Stimulated activated naive CD4-positive, alpha-beta T cell treated with Interleukin-2 at 50 U/mL for 16 hours (primary cell): ENCODE data around the gene ACADVL.

Experiments used
- DNase-seq: peaks from one replicate; lab custom pipeline; 2025; lab: John Stamatoyannopoulos, UW

Gene ACADVL

DNA sequence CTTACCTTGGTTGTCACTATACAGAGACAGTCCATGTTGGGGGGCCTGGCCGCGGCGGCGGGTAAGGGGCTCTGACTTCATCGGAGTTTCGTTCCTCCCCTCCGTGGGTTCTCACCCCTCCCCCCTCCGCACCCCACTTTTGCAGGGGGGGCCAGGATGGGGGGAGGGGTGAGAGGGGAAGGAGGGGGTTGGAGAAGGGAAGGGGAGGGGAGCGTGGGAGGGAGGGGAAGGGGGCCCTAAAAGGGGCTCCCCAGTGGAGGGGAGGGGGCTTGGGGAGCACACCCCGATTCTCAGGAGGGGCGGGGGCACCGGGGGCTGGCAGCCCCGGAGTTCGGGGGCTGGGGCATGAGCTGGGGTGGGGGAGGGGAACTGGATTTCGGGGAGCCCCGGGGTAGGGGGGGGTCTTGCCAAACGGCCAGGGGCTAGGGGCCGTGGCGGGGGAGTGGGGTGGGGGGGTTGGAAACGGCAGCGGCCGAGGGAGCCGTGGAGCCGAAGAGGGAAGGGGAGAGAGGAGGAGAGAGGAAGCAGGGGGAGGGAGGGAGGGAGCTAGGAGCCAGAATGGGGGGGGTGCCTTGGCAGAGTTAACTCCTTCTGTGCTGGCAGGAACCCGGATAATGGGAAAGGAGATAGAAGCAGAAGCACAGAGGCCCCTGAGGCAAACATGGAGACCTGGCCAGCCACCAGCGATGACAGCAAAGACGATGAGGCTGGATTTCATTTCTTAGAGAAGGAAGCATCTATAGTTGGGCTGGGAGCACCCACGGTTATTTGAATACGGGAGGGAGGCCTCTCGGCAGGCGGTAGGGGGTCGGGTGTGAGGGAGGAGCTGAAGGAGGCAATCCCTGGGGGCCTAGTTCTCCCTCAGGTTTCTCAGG lies 2.4 kb upstream of the ACADVL start:
- DNase-seq = no peak

DNA sequence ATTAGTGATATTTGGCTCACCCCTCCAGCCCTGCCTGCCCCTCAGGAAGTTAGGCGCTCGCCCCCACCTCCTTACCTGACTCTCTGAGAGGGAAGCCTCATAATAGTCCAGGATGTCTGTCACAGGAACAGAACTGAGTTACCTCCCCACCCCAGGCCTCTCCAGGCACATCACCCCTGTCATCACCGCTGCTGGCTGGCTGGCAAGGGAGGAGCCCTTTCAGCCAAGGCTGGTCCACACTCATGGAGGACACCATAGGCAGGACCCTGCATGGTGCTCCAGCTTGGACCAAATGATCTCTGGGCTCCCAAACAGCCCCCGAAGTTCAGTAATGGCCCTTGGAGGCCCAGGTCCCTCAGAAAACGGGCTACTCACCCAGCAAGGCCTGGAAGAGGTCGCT lies 1.6 kb upstream of the ACADVL start:
- DNase-seq = no peak

DNA sequence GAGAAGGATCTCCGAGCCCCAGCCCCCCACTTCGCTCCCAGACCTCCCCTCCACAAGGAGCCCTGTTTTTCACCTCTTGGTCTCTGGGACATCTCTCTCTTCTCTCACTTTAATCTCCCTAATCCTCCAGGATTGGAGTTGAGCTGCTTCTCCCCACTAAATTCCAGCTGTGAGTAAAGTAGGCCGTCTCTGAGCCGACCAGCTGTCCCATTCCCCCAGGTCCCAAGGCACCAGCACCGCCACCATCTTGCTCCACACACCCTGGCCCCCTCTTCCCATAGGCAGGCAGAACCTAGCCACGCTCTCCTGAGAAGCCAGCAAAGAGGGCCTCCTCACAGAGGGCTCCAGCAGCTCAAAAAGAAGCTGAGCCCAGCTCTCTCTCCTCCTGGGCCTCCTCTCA lies 980 bp upstream of the ACADVL start:
- DNase-seq = no peak

DNA sequence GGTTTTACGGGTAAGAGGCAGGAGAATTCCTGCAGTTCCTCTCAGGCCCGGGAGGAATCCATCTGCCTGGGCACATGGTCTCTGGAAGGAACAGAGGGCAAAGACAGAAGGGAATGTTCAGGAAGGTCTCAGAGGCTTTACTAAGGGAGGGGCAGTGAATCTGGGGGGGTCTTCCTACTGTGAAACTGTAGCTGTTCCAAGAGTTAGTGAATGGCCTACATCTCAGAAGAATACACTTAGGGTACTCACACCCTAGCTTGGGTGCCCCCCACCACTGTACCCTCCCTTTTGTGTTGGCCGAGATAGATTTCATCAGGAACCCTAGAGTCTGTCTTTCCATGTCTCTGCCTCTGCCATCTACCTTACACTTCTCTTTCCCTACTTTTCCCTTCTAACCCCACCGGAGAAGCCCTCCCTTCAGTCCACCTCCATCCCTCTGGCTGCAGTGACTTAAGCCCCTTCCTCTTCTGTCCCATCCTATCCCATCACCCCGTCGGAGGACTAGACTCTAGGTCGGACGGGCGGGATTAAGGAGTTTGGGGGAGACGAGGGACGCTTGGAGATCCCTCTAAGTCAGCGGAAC lies 418 bp upstream of the ACADVL start:
- DNase-seq = no peak

DNA sequence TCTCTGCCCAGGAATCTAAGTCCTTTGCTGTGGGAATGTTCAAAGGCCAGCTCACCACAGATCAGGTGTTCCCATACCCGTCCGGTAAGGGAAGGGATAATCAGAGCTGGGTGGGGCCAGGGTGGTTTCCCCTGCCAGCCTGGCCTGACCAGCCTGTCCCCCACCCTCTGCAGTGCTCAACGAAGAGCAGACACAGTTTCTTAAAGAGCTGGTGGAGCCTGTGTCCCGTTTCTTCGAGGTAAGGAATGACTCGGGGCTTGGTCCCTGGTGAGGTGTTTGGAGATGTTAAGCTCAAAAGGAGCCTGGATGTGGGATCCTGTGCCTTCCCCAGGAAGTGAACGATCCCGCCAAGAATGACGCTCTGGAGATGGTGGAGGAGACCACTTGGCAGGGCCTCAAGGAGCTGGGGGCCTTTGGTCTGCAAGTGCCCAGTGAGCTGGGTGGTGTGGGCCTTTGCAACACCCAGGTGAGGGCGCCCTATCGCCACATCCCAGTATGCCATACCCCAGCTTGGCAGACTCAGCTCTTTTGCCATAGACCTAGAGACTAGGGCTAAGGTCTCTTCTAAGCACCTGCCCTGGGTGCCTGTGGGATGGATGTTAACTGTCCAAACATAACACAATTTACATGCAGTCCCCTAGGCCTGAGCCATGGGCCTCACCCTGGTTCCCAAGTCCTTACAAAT lies 997 bp downstream of the ACADVL start:
- peak; percentile 48 for DNase-seq

DNA sequence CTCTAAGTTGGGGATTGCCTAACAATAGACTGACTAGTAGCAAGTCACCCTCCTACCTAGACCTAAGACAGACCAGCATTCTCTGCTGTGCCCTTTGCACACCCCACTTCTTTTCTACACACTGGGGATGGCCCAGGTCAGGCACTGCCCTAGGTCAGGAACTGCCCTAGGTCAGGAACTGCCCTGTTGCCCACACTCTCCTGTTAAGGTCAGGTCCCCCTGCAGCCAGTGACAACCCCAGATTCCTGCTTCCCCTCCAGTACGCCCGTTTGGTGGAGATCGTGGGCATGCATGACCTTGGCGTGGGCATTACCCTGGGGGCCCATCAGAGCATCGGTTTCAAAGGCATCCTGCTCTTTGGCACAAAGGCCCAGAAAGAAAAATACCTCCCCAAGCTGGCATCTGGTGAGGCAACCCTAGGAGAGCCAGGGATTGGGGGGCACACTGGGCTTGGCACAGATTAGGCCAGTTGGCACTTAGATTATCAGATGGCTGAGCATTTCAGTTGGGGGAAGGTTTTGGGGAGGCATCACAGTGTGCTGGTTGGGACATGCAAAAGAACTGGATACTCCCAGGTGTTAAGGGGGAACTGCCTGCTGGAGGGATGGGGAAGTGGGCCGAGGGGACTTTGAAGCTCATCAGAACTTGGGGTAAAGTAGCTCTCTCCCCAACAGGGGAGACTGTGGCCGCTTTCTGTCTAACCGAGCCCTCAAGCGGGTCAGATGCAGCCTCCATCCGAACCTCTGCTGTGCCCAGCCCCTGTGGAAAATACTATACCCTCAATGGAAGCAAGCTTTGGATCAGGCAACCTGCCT lies 1.7 kb downstream of the ACADVL start:
- DNase-seq = no peak

DNA sequence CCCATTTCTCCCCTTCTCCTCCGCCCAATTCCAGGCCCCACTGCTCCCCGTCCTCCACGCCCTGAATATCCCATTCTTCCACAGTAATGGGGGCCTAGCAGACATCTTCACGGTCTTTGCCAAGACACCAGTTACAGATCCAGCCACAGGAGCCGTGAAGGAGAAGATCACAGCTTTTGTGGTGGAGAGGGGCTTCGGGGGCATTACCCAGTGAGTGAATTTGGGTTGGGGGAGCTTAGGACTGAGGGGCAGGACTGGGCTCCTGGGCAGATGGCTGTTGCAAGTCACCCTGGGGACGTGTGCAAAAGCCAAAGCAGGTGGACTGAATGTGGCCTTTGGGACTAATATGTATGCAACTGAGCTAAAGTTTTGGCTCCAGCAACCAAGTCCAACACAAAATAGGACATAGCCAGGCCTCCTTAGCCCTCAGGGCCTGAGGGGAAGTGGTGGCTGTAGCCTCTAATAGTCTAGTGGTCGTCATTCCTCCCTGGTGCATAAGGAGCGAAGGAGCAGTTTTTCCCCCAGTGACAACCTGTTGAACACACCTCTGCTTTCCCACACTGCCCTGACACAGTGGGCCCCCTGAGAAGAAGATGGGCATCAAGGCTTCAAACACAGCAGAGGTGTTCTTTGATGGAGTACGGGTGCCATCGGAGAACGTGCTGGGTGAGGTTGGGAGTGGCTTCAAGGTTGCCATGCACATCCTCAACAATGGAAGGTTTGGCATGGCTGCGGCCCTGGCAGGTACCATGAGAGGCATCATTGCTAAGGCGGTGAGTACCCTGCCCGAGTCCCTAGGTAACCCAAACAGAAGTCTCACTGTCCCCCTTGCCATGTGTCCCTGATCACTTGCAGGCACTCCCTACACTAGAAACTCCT lies 2.6 kb downstream of the ACADVL start:
- no peak for DNase-seq

DNA sequence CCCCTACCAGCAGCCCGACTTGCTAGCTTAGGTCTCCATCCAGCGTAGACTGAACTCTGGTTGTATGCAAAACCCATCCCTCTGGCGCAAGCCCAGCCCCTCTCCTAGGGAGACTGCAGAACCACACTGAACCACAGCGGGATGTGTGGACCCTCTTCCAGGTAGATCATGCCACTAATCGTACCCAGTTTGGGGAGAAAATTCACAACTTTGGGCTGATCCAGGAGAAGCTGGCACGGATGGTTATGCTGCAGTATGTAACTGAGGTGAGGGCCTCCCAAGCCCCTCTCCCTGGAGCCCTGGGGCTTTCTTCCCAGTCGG lies 3.2 kb downstream of the ACADVL start:
- no peak for DNase-seq

DNA sequence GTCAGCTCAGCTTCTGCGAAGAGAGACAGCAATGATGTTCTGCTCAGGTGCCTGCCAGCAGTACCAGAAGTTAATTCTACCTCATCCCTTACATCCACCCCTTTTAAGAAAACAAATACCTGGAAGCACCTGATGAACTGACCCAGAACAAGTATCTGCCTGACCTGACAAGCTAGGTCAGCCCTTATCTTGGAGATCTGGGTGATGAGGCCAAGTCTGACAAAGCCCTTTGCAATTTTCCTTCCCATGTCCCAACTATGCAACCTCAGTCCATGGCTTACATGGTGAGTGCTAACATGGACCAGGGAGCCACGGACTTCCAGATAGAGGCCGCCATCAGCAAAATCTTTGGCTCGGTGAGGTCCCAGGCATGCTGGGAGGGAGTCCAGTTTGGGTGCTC lies 3.6 kb downstream of the ACADVL start:
- DNase-seq = no peak

DNA sequence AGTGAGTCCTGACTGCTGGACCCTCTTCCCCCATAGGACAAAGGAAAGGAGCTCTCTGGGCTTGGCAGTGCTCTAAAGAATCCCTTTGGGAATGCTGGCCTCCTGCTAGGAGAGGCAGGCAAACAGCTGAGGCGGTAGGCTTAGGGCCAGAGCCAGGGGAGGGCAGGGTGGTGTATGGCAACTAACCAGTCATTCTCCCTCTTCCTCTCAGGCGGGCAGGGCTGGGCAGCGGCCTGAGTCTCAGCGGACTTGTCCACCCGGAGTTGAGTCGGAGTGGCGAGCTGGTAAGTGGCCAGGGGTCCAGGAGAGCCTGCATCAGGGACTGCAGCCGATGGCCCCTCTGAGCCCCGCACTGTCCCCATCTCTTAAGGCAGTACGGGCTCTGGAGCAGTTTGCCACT lies 4.4 kb downstream of the ACADVL start:
- DNase-seq = no peak

DNA sequence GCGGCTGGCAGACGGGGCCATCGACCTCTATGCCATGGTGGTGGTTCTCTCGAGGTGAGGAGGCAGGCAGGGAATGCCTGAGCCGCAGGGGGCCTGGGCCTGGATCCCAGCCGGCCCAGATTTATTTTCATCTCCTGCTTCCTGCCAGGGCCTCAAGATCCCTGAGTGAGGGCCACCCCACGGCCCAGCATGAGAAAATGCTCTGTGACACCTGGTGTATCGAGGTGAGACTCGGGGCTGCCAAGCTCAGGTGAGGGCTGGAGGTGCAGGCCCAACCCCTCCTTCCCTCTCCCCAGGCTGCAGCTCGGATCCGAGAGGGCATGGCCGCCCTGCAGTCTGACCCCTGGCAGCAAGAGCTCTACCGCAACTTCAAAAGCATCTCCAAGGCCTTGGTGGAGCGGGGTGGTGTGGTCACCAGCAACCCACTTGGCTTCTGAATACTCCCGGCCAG lies 4.9 kb downstream of the ACADVL start:
- no peak for DNase-seq

DNA sequence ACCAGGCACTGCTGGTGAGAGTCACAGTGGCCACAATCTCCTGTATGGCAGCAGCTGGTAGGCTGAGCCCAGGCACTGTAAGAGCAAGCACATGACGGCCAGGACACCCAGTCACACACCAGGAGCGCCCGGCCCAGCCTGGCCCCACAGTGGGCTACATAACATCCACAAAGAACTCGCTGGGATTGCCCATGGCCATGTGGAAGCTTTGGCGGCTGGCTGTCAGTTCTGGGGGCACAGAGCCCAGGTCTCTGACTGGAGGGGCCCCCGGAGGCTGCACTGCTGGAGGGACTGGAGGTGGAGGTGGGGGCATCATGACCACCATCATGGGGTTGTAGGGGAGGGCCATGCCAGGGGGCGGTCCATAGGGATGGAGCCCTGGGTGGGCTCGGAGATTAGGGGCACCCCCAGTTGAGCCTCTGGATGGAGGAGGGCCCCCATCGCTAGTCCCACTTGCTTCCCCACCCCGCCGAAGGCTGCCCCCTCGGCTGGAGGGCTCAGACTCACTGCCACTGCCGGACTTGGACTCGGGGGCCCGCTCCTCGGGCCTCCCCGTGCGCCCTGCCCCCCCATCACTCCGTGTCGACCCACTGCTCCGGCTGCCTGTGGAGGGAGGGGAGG lies 6.1 kb downstream of the ACADVL start:
- no peak for DNase-seq

DNA sequence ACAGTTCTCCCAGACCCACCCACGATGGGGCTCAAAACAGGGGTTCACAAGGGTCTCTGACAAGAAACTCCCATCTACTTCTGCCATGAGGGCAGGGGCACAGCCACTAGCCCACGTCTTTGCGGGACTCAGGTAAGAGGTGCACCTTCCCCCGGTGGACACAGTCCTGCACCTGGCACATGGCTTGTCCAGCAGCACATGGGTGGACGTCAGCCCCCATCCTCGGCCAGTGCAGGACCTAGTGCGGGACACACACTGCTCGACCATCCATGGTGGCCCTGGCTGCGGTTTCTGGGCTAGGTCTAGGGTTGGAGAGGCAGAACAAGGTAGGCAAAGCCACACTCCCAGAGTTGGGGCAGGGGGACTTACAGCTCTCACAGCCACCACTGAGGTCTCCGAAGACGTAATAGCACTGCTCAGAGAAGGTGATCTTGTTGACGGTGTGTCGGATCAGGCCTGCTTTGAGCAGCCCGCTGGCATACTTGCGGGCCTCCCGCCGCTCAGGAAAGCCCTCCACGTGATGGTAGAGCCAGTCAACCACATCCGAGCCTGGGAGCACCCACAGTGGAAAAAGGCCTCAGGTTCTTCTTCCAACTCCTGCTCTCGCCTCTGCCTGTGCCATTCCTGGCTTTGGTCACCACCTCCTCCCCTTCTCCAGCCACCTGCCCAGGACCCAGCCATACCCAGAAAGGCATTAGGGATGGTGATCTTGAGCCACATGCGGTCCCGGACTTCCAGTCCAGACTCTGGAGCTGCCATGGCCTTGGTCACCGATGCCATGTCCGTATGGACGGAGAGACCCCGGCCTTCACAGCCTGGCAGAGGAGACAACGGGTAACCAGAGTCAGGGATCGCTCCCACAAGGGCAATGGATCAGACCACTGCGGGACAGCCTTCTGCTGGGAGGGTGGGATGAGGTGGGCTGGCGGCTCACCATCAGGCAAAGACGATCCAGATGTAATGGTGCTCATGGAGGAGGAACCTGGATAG lies 7.3 kb downstream of the ACADVL start:
- no peak for DNase-seq

DNA sequence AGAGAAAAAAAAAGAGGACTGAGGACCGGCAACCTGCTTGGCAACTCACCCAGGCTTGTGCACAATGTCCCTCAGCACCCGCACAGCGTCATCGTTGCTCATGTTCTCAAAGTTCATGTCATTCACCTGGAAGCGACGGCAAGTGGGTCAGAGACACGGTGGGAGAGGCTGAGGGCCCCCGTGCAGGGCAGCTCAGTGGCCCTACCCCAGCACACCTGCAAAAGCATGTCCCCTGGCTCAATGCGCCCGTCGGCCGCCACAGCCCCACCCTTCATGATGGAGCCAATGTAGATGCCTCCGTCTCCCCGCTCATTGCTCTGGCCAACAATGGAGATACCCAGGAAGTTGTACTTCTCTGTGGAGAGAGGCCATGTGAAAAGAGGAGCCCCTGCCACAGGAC lies 9.2 kb downstream of the ACADVL start:
- DNase-seq = no peak

DNA sequence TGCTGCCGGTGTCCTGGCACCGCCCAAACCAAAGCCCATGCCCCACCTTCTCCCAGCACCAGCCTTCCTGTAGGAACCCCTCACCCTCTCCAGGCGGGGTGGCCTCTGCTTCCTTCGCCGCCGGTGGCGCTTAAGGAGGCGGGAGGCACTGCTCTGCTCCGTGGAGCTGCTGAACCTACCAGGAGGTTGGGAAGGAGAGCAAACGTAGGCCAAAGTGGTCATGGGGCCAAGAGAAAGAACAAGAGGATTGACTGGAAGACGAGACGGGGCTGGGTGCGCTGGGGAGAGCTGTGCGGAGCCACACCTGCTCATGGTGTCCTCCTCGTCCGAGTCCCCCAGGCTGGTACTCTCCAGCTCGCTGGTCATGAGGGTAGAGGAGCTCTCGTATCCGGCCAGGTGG lies 9.8 kb downstream of the ACADVL start:
- no peak for DNase-seq

DNA sequence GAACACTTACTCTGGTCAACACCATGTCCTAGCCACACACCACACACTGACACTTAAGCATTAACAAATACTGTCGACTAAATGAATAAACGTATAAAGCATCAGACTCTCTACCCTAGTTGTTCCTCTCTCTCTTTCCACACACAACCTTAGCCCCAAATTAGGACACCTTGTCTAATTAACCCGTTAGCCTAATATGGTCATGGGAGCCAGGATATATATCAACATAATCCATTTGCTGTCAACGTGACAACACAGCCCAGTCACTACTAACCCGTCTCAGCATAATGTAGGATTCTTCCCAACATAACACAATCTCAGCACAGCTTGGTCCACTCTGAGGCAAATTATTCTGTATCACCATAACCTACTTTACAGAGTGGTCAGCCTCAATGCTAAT lies 12.4 kb downstream of the ACADVL start:
- no peak for DNase-seq

DNA sequence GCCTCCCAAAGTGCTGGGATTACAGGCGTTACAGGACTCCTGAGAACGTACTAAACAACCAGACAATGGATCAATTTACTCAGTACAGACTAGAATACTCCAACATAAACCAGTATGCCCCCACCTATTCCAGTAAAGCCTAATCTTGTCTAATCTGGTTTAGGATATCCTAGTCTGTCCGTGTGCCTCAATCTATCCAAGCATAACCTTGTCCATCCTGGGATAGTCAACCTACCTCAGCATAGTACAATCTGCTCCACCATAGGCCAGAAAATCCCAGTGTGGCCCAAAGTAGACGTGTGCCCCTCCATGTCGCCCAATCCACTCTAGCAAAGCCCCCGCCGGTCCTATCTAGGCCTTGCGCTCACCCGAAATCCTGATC lies 14.0 kb downstream of the ACADVL start:
- DNase-seq = no peak

DNA sequence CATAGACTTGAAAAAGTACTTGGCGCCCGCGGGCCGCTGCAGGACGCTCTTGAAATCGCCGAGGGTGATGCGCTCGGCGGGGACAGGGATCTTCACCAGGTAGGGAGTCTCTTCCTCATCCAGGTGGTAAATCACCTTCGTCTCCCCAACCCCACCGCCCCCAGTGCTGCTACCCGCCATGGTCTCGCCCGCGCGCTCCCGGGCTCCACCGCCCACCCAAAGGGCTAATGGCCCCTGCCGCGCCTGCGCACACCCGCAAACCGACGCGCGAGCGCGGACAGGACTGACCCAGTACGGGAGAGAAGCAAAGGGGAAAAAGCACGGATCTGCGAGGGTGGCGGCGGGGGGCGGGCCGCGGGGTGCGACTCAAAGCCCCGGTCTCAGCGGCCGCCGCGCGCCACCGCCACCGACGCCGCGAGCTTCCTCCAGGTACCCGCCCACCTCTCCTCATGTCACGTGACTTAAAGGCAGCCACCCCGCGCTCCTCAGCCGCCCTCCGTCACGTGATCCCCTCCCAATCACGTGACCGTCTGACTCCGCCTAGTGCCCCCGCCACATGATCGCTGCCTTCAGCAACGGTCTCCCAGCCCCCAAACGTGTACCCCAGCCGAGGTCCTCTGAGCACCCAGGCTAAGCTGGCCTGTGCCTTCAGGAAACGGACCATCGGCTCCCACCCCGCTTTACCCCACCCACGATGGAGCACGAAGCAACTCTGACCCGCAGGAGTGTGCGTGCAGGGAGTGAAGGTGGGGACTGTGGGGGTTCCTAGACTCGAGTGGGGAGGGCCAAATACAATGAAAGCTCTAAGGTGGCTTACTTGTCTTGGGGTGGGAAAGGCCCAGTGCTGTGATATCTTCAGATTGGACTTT lies 14.6 kb downstream of the ACADVL start, which contains the start of gene DVL2:
Gene DVL2 (minus strand): TSS at position 435 of the 869 bp plus-strand sequence. CDS start 255 bp downstream, at position 180.
- DNase-seq = peak; percentile 94
